Spleen (tissue), 7 donors: ENCODE results near the gene MS4A14.

Experiments
- CTCF ChIP-seq, 11 experiments: fragments of 200-600 bp in 7 of 11; fragments of 450-650 bp in 4 of 11; sonication (generic) in 4 of 11; IDR thresholded peaks in 8 of 11; conservative IDR thresholded peaks in 3 of 11; 1 replicate in 7 of 11; 2 replicates in 4 of 11; pipeline versions ENCODE4 v1.4.0 to v1.8.0; 2016 to 2021; ENCODE audit warnings: antibody characterized with exemption in 11 of 11, inconsistent platforms in 4 of 11, mild to moderate bottlenecking in 1 of 11
- POLR2AphosphoS5 ChIP-seq, 3 donors: sonication (generic); formaldehyde crosslinking; IDR thresholded peaks; one replicate each; pipeline ENCODE4 v1.5.1; 2017; ENCODE audit warnings: antibody characterized with exemption in 3 of 3
- donor health status: DM: no; HTN: no; CAD: no; lungs with moderate emphysema.
- donor health status: DM: no; HTN: no; CAD: no.
- donor health status: DM: no; HTN: no; CAD: no.

GRCh38 chr11:60367009-60367408 is 29.2 kb upstream of the MS4A14 start:
- TF ChIP-seq CTCF (IDR thresholded peaks at IDR 0.05 in 8 of 11, conservative IDR thresholded peaks at IDR 0.05 in 3 of 11) (no peak), POLR2AphosphoS5 (IDR thresholded peaks at IDR 0.05) (no peak)
